HL-60 (cell line): Measurements from ENCODE around the gene ABAT.

Source experiments
- CTCF ChIP-seq: IDR thresholded peaks from one replicate; pipeline ENCODE4 v1.5.1; 2011; ENCODE audit warnings: low read length, control low read depth, inconsistent platforms; ENCODE audit not compliant: insufficient read depth
- POLR2AphosphoS5 ChIP-seq: IDR thresholded peaks from 2 replicates; pipeline ENCODE4 v1.6.1; 2012; ENCODE audit warnings: low read depth

- TF ChIP-seq CTCF (no peak), POLR2AphosphoS5 (no peak)
Measured at GRCh38 chr16:8642146-8642545, 32.3 kb upstream of the ABAT start.
